HCT116 (cell line): ENCODE data around the gene HCFC1. TPM values are rescaled to one million over a fixed set of nuclear protein-coding genes. Genes with fewer than 3 reads are reported as not detected.

Source experiments
- ATAC-seq: fragments of 200-7000 bp; cut with Tn5 transposase; 2 replicates; pipeline ENCODE4 v1.9.1; 2020; ENCODE audit warnings: mild to moderate bottlenecking, moderate library complexity
- BruUV-seq: library from RNA; stranded (reverse); fragments of 400-500 nt; replicated peaks from 2 replicates; lab custom pipeline; 2021; lab: Mats Ljungman, UMichigan
- CTCF ChIA-PET: fragments of 300-600 bp; sonication (Branson Sonifier 250); formaldehyde crosslinking; loops from one replicate; lab custom pipeline; 2021; ENCODE audit warnings: antibody characterized with exemption; lab: Charles Lee
- POLR2A ChIA-PET: fragments of 300-600, 350-600 bp; sonication (Branson Sonifier 250); formaldehyde crosslinking; loops from one replicate; lab custom pipeline; 2021; ENCODE audit warnings: antibody characterized with exemption; lab: Charles Lee
- RAD21 ChIA-PET, 2 experiments: fragments of 300-600 bp; sonication (Branson Sonifier 250); formaldehyde crosslinking; loops; one replicate each; lab custom pipeline; 2023; ENCODE audit warnings: low total read pairs in 2 of 2; ENCODE audit not compliant: uncharacterized antibody in 2 of 2, unreplicated experiment in 2 of 2, low non-redundant PET in 1 of 2; lab: Charles Lee
- DNase-seq: peaks from one replicate; pipeline ENCODE4 v3.0.0-alpha.2; 2010; ENCODE audit warnings: low read depth, low spot score
- H2AFZ ChIP-seq: fragments of 200-600 bp; shearing (Covaris generic), sonication (generic); 2 replicates; pipeline ENCODE4 v1.6.1; 2017; ENCODE audit warnings: low read depth, mixed run types, mixed read lengths, antibody characterized with exemption, low read length; ENCODE audit not compliant: poor library complexity, severe bottlenecking
- H3K27ac ChIP-seq: 2 replicates; pipeline ENCODE4 v1.5.1; 2012; ENCODE audit warnings: low read depth, low read length
- H3K27me3 ChIP-seq: fragments of 200-600 bp; sonication (generic); 2 replicates; pipeline ENCODE4 v1.6.1; 2016; ENCODE audit warnings: mixed run types, low read length, mixed read lengths; ENCODE audit not compliant: insufficient read depth
- H3K36me3 ChIP-seq, 2 experiments: fragments of 200-500 bp in 1 of 2; fragments of 200-600 bp in 1 of 2; sonication (Bioruptor generic) in 1 of 2; sonication (generic) in 1 of 2; 2 replicates each; pipeline versions ENCODE4 v1.5.1 to v1.6.1; 2014 to 2016; ENCODE audit warnings: low read length in 2 of 2, inconsistent platforms in 1 of 2, mixed read lengths in 1 of 2, mixed run types in 1 of 2; ENCODE audit not compliant: insufficient read depth in 2 of 2, control insufficient read depth in 1 of 2
- H3K4me1 ChIP-seq, 2 experiments: fragments of 200-600 bp in 1 of 2; sonication (generic) in 1 of 2; 2 replicates each; pipeline versions ENCODE4 v1.5.1 to v1.6.1; 2012 to 2017; ENCODE audit warnings: low read length in 2 of 2, inconsistent platforms in 1 of 2, mild to moderate bottlenecking in 1 of 2, mixed read lengths in 1 of 2, mixed run types in 1 of 2, moderate library complexity in 1 of 2; ENCODE audit not compliant: insufficient read depth in 2 of 2, control insufficient read depth in 1 of 2
- H3K4me2 ChIP-seq: fragments of 200-600 bp; sonication (generic); 2 replicates; pipeline ENCODE4 v1.6.1; 2017; ENCODE audit warnings: mixed run types, low read length, mixed read lengths
- H3K4me3 ChIP-seq, 2 experiments: fragments of 200-600 bp in 1 of 2; sonication (generic) in 1 of 2; replicated peaks in 1 of 2; 2 replicates each; pipeline ENCODE4 v1.5.1; 2011 to 2016; ENCODE audit warnings: low read length in 2 of 2, control low read depth in 1 of 2, low read depth in 1 of 2, mild to moderate bottlenecking in 1 of 2, mixed read lengths in 1 of 2, mixed run types in 1 of 2
- H3K79me2 ChIP-seq: fragments of 200-600 bp; sonication (generic); 2 replicates; pipeline ENCODE4 v1.6.1; 2017; ENCODE audit warnings: mild to moderate bottlenecking, mixed run types, low read length, moderate library complexity, mixed read lengths; ENCODE audit not compliant: insufficient read depth
- H3K9ac ChIP-seq: fragments of 200-600 bp; sonication (generic); 2 replicates; pipeline ENCODE4 v1.6.1; 2016; ENCODE audit warnings: low read length, mixed read lengths
- H3K9me2 ChIP-seq: fragments of 200-600 bp; sonication (generic), shearing (Covaris generic); 2 replicates; pipeline ENCODE4 v1.6.1; 2017; ENCODE audit warnings: mixed run types, mild to moderate bottlenecking, moderate library complexity; ENCODE audit not compliant: insufficient read depth
- H3K9me3 ChIP-seq, 2 experiments: fragments of 200-500 bp in 1 of 2; fragments of 200-600 bp in 1 of 2; sonication (Bioruptor generic) in 1 of 2; sonication (generic) in 1 of 2; 2 replicates each; pipeline ENCODE4 v1.6.1; 2014 to 2017; ENCODE audit warnings: low read length in 2 of 2, mixed read lengths in 2 of 2, inconsistent platforms in 1 of 2, low read depth in 1 of 2, mild to moderate bottlenecking in 1 of 2, mixed run types in 1 of 2, moderate library complexity in 1 of 2; ENCODE audit not compliant: control insufficient read depth in 1 of 2, insufficient read depth in 1 of 2
- H4K20me1 ChIP-seq: fragments of 200-600 bp; sonication (generic), shearing (Covaris generic); 2 replicates; pipeline ENCODE4 v1.6.1; 2017; ENCODE audit warnings: mixed run types, mild to moderate bottlenecking, moderate library complexity; ENCODE audit not compliant: insufficient read depth
- CBX3 ChIP-seq: IDR thresholded peaks from 2 replicates; pipeline ENCODE4 v1.6.1; 2012; ENCODE audit warnings: low read depth
- EGR1 ChIP-seq: IDR thresholded peaks from 2 replicates; pipeline ENCODE4 v1.6.1; 2012; ENCODE audit warnings: low read depth
- EZH2 ChIP-seq: fragments of 200-600 bp; sonication (generic); IDR thresholded peaks from 2 replicates; pipeline ENCODE4 v1.6.1; 2017; ENCODE audit warnings: antibody characterized with exemption, mixed run types
- EZH2phosphoT487 ChIP-seq: fragments of 200-600 bp; IDR thresholded peaks from 2 replicates; pipeline ENCODE4 v1.6.1; 2018; ENCODE audit warnings: antibody characterized with exemption, borderline replicate concordance
- JUND ChIP-seq: IDR thresholded peaks from 2 replicates; pipeline ENCODE4 v1.6.1; 2012
- SRF ChIP-seq: IDR thresholded peaks from 2 replicates; pipeline ENCODE4 v1.6.1; 2012; ENCODE audit warnings: low read depth
- YY1 ChIP-seq: IDR thresholded peaks from 2 replicates; pipeline ENCODE4 v1.6.1; 2011; ENCODE audit warnings: low read length, low read depth, moderate library complexity, mild to moderate bottlenecking; ENCODE audit not compliant: insufficient replicate concordance; ENCODE audit errors: extremely low read depth
- intact Hi-C: fragments of 100-400 bp; cut with micrococcal nuclease; formaldehyde crosslinking; loops from 2 replicates; pipeline ENCODE4 v1.10.0; 2022
- total RNA-seq: library from RNA; stranded (reverse); gene quantifications from one replicate; pipeline ENCODE4 v1.2.1, GENCODE V29; 2021; ENCODE audit not compliant: unreplicated experiment
- TF ChIP-seq, protein P1 (sequence below): IDR thresholded peaks from 2 replicates; pipeline ENCODE4 v1.6.1; 2012
- TF ChIP-seq, protein P2 (sequence below): IDR thresholded peaks from 2 replicates; pipeline ENCODE4 v1.6.1; 2011; ENCODE audit warnings: mild to moderate bottlenecking, low read length, moderate library complexity; ENCODE audit not compliant: insufficient replicate concordance; ENCODE audit errors: extremely low read depth

HCFC1 gene
- total RNA-seq, 1 experiment from 2014 or later = 72.8 TPM

DNA sequence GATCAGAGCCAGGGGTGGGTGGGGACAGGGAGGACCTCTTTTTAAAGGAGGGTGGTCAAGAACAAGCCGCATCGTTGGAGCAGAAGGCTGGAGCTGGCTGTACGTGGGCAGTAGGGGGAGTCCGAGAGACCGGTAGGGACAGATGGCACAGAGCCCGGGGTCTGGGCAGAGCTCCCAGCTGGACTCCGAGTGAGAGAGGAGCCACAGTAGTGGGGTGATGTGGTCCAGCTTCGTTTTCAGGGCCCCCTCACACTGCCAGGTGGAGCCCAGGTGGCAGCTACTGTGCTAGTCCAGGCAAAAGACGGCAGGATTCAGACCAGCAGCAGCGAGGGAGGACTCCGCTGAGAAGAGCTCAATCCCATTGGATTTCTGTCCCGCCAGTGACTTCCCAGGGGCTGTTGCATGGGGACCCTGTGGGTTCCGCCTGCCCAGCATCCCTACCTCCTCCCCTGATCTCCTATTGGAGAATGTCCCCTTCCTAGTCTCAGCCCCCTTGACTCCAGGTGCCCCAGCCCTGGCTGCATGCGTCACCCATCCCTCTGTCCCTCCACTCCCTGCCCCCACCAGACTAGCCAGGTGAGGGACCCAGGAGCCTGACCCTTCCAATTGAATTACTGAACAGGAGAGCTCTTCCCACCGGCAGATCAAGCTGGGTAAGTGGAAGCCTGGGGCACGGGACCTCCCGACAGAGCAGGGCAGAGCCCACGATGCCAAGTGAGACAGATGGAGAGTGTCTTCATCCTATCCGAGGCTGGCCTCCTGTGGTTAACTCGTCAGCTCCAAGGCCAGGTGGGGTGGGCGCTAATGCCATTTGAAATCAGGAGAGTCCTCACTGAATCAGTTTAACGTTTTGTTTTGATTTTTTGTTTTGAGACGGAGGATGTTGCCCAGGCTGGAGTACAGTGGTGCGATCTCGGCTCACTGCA is 48.4 kb downstream of the HCFC1 start:
- Histone ChIP-seq H3K9ac (no peak overlapping the region), H2AFZ (no peak overlapping the region), H3K9me2 (no peaks in the 10 kb centered on the region), H3K36me3 (no peaks in the 10 kb centered on the region), H3K9me3 (no peaks in the 10 kb centered on the region), H4K20me1 (no peaks in the 10 kb centered on the region), H3K79me2 (peaks cover 27% of the 10 kb centered on the region; the same call in 1 of the 2 replicates), H3K27me3 (no peaks in the 10 kb centered on the region), H3K4me1 (peaks cover 11 to 30% of the 10 kb centered on the region in 2 experiments), H3K4me2 (no peak overlapping the region), H3K27ac (no peak overlapping the region), H3K4me3 (no peak overlapping the region)
- RAD21 ChIA-PET = no interaction called here
- TF ChIP-seq EZH2phosphoT487 (no peak), CBX3 (no peak), YY1 (no peak), EGR1 (no peak), SRF (no peak), EZH2 (no peak), JUND (no peak)
- TF ChIP-seq, protein P1, sequence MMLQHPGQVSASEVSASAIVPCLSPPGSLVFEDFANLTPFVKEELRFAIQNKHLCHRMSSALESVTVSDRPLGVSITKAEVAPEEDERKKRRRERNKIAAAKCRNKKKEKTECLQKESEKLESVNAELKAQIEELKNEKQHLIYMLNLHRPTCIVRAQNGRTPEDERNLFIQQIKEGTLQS = no peak
- TF ChIP-seq, protein P2, sequence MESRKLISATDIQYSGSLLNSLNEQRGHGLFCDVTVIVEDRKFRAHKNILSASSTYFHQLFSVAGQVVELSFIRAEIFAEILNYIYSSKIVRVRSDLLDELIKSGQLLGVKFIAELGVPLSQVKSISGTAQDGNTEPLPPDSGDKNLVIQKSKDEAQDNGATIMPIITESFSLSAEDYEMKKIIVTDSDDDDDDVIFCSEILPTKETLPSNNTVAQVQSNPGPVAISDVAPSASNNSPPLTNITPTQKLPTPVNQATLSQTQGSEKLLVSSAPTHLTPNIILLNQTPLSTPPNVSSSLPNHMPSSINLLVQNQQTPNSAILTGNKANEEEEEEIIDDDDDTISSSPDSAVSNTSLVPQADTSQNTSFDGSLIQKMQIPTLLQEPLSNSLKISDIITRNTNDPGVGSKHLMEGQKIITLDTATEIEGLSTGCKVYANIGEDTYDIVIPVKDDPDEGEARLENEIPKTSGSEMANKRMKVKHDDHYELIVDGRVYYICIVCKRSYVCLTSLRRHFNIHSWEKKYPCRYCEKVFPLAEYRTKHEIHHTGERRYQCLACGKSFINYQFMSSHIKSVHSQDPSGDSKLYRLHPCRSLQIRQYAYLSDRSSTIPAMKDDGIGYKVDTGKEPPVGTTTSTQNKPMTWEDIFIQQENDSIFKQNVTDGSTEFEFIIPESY = no peak
- intact Hi-C loops = no loop called here
- ATAC-seq (no peak), DNase-seq (no peak)
- no TSS peak for BruUV-seq
- POLR2A ChIA-PET = interaction anchor here (1.1 kb wide), 1 partner anchor 24 kb away, joined by 3 read pairs; no protein-coding TSS in a partner anchor
- CTCF ChIA-PET = interaction anchor here (2.5 kb wide), 1 partner anchor 24 kb away, joined by 12 read pairs; no protein-coding TSS in a partner anchor
